Neutrophil (primary cell): Measurements from ENCODE around the gene GRIK2.
"Not testable (repeated sequence)": the region's sequence is repeated elsewhere in the genome, so short reads cannot be mapped to it uniquely, and the experiment has no call there.

Experiments used
- H3K27ac ChIP-seq: fragments of 200-600 bp; sonication (generic); 2 replicates; pipeline ENCODE4 v1.5.1; 2016; ENCODE audit warnings: mild to moderate bottlenecking, moderate library complexity
- H3K27me3 ChIP-seq: fragments of 200-600 bp; sonication (generic); 2 replicates; pipeline ENCODE4 v1.6.0; 2016; ENCODE audit warnings: mild to moderate bottlenecking
- H3K36me3 ChIP-seq: fragments of 200-600 bp; sonication (generic); 2 replicates; pipeline ENCODE4 v1.5.1; 2017
- H3K4me1 ChIP-seq, 2 experiments: fragments of 200-600 bp in 1 of 2; sonication (generic) in 1 of 2; 1 replicate in 1 of 2; 2 replicates in 1 of 2; pipeline versions ENCODE4 v1.5.1 to v1.6.1; 2013 to 2016; ENCODE audit warnings: low read depth in 1 of 2, low read length in 1 of 2, mild to moderate bottlenecking in 1 of 2, moderate library complexity in 1 of 2; ENCODE audit not compliant: control insufficient read depth in 1 of 2, insufficient read depth in 1 of 2
- H3K4me3 ChIP-seq, 2 experiments: fragments of 200-600 bp in 1 of 2; sonication (generic) in 1 of 2; 1 replicate in 1 of 2; 2 replicates in 1 of 2; pipeline ENCODE4 v1.5.1; 2013 to 2016; ENCODE audit warnings: low read depth in 1 of 2, low read length in 1 of 2, mild to moderate bottlenecking in 1 of 2, moderate library complexity in 1 of 2
- H3K9me3 ChIP-seq: fragments of 200-600 bp; sonication (generic); 2 replicates; pipeline ENCODE4 v1.5.1; 2016
- TF ChIP-seq, protein P1 (sequence below): fragments of 200-600 bp; sonication (generic); IDR thresholded peaks from 2 replicates; pipeline ENCODE4 v1.5.1; 2016; ENCODE audit warnings: antibody characterized with exemption

Gene GRIK2

DNA sequence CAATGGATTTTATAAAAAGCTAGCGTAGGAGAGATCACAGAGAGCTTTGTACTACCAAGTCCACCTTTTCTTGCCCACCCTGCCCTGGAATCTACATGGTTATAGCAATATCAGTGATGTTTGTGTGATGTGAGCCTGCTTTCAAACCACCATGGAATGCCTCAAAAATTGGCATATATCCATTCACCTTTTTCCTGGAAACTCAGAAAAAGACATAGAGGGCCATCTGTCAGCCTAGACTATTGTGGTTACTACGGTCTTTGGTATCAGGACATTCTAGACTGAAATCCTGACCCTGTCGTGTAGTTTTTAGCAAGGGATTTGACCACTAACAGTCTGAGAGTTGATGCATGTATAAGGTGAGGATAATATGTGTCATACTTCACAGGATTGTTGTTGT lies 239.6 kb downstream of the GRIK2 start:
- H3K27ac ChIP-seq = no peak overlapping the region
- TF ChIP-seq, protein P1, sequence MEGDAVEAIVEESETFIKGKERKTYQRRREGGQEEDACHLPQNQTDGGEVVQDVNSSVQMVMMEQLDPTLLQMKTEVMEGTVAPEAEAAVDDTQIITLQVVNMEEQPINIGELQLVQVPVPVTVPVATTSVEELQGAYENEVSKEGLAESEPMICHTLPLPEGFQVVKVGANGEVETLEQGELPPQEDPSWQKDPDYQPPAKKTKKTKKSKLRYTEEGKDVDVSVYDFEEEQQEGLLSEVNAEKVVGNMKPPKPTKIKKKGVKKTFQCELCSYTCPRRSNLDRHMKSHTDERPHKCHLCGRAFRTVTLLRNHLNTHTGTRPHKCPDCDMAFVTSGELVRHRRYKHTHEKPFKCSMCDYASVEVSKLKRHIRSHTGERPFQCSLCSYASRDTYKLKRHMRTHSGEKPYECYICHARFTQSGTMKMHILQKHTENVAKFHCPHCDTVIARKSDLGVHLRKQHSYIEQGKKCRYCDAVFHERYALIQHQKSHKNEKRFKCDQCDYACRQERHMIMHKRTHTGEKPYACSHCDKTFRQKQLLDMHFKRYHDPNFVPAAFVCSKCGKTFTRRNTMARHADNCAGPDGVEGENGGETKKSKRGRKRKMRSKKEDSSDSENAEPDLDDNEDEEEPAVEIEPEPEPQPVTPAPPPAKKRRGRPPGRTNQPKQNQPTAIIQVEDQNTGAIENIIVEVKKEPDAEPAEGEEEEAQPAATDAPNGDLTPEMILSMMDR = no peak
- no peaks in the 10 kb centered on the region for H3K27me3 ChIP-seq
- H3K9me3 ChIP-seq = no peaks in the 10 kb centered on the region
- H3K4me1 ChIP-seq = no peaks in the 10 kb centered on the region
- H3K4me3 ChIP-seq = no peak overlapping the region
- H3K36me3 ChIP-seq = no peaks in the 10 kb centered on the region

DNA sequence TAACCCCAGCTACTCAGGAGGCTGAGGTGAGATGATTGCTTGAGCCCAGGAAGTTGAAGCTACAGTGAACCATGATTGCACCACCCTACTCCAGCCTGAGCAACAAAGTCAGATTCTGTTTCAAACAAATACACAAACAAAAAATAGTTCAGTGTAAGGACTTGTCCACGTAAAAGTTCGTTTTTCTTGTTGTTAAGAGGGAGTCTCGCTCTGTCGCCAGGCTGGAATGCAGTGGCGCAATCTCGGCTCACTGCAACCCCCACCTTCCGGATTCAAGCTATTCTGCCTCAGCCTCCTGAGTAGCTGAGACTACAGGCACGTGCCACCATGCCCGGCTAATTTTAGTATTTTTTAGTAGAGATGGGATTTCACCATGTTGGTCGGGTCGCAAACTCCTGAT lies 245.4 kb downstream of the GRIK2 start:
- H3K4me1 ChIP-seq, H3K27me3 ChIP-seq, H3K4me3 ChIP-seq, H3K9me3 ChIP-seq, H3K27ac ChIP-seq, H3K36me3 ChIP-seq: not testable (repeated sequence)

DNA sequence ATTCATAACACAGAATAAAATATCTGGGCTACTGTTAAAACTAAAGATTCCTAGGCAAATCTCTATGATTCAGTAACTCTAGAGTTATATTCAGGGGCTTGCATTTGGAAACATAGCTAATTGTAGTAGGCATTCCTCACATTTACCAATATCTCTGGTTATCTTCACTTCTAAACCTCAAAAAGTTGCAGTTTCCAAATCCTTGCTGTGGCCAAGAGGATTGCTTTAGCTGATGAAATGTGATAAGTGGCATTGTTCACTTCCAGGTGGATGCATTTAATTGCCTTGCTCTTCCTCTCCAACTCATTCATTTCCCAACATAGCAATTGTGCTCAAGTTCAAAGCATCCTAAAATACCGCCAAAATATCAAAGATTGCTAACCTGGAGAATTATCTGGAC lies 246.6 kb downstream of the GRIK2 start:
- Histone ChIP-seq H3K9me3 (no peaks in the 10 kb centered on the region), H3K4me1 (no peaks in the 10 kb centered on the region), H3K27ac (no peak overlapping the region), H3K36me3 (no peaks in the 10 kb centered on the region), H3K27me3 (no peaks in the 10 kb centered on the region), H3K4me3 (no peak overlapping the region)
- TF ChIP-seq, protein P1 = no peak

DNA sequence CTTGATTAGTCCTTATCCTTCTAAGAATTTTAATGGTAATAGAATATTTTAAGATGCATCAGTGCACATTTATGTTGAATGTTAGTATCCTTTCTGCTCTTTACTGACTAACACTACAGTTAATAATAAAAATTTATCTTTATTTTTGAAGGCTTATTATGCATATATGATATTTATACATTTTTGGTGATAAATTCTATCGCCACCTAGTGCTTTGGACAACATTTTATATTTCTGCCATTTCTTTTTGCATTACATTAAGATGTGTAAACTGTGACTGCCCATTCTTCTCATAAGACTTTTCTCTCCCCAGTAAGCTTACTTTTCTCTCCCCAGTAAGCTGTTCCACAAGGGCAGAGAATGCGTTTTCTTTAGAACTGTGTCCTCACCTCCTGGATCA lies 252.3 kb downstream of the GRIK2 start:
- TF ChIP-seq, protein P1 = no peak
- no peaks in the 10 kb centered on the region for H3K36me3 ChIP-seq
- no peaks in the 10 kb centered on the region for H3K27me3 ChIP-seq
- H3K9me3 ChIP-seq = no peaks in the 10 kb centered on the region
- no peak overlapping the region for H3K27ac ChIP-seq
- H3K4me1 ChIP-seq = no peaks in the 10 kb centered on the region
- no peak overlapping the region for H3K4me3 ChIP-seq

- TF ChIP-seq, protein P1 = no peak
- no peaks in the 10 kb centered on the region for H3K27me3 ChIP-seq
- no peak overlapping the region for H3K27ac ChIP-seq
- no peak overlapping the region for H3K4me3 ChIP-seq
- H3K36me3 ChIP-seq = no peaks in the 10 kb centered on the region
- H3K4me1 ChIP-seq = no peaks in the 10 kb centered on the region
- no peaks in the 10 kb centered on the region for H3K9me3 ChIP-seq
Measured at GRCh38 chr6:101650402-101651100, 257.0 kb downstream of the GRIK2 start.

GRCh38 chr6:101652079-101652478 lies 258.6 kb downstream of the GRIK2 start:
- Histone ChIP-seq H3K4me1 (no peaks in the 10 kb centered on the region), H3K9me3 (no peaks in the 10 kb centered on the region)
- TF ChIP-seq, protein P1 = no peak

More at GRCh38 chr6:101652079-101652478, 258.6 kb downstream of the GRIK2 start:
- H3K27ac ChIP-seq = no peak overlapping the region
- H3K27me3 ChIP-seq = no peaks in the 10 kb centered on the region
- no peak overlapping the region for H3K4me3 ChIP-seq
- no peaks in the 10 kb centered on the region for H3K36me3 ChIP-seq
